Measurements from ENCODE around the gene ANGPTL7.

- no peak for TF ChIP-seq POLR2AphosphoS5 (IDR thresholded peaks at IDR 0.05; ENCODE audit: borderline replicate concordance, low read depth, low read length)
- no peak for TF ChIP-seq EZH2 (IDR thresholded peaks at IDR 0.05)
These were observed 4.2 kb upstream of the ANGPTL7 start for GRCh38 chr1:11184973-11185372.
